HepG2 (cell line): ENCODE results near the gene HJURP. TPM values are rescaled to one million over a fixed set of nuclear protein-coding genes. Genes with fewer than 3 reads are reported as not detected.

Experiments used
- ATAC-seq: fragments of 200-7000 bp; cut with Tn5 transposase; 3 replicates; pipeline ENCODE4 v1.9.1; 2020; ENCODE audit warnings: mild to moderate bottlenecking, moderate library complexity
- Bru-seq: library from RNA; stranded (reverse); fragments of 400-500 nt; gene quantifications from one replicate; lab custom pipeline; 2021; lab: Mats Ljungman, UMichigan
- BruChase-seq, 2 experiments: library from RNA; stranded (reverse); fragments of 400-500 nt; gene quantifications; one replicate each; lab custom pipeline; 2021; lab: Mats Ljungman, UMichigan
- BruUV-seq: library from RNA; stranded (reverse); fragments of 400-500 nt; replicated peaks from 2 replicates; lab custom pipeline; 2021; lab: Mats Ljungman, UMichigan
- CTCF ChIA-PET: fragments of 300-600 bp; formaldehyde crosslinking; extraction: SDS; loops from one replicate; lab custom pipeline; 2021; ENCODE audit warnings: low total read pairs, inconsistent platforms, low intra/inter-chr PET ratio; lab: Yijun Ruan, JAX
- POLR2A ChIA-PET: fragments of 350-600 bp; sonication (Branson Sonifier 250); formaldehyde crosslinking; loops from one replicate; lab custom pipeline; 2020; ENCODE audit warnings: antibody characterized with exemption, inconsistent platforms; lab: Yijun Ruan, JAX
- DNase-seq: peaks from one replicate; pipeline ENCODE4 v3.0.0-alpha.2; 2015; ENCODE audit warnings: low spot score
- FAIRE-seq: peaks from 3 replicates; lab custom pipeline; 2011; peaks lifted over from hg19 to GRCh38; lab: Jason Lieb, UNC
- H2AFZ ChIP-seq: one replicate; pipeline ENCODE4 v1.6.1; 2011; ENCODE audit warnings: low read length, inconsistent platforms
- H3K27ac ChIP-seq: fragments of 300-600 bp; 3 replicates; pipeline ENCODE4 v1.8.0; 2011; ENCODE audit warnings: mixed run types, mild to moderate bottlenecking, mixed read lengths, low read length, inconsistent platforms; ENCODE audit not compliant: insufficient read depth; ENCODE audit errors: extremely low read length
- H3K27me3 ChIP-seq, 2 experiments: fragments of 200-600 bp in 1 of 2; 2 replicates in 1 of 2; 3 replicates in 1 of 2; pipeline versions ENCODE4 v1.6.0 to v1.8.0; 2011; ENCODE audit warnings: low read length in 2 of 2, mild to moderate bottlenecking in 2 of 2, moderate library complexity in 2 of 2, inconsistent platforms in 1 of 2; ENCODE audit not compliant: insufficient read depth in 2 of 2, control insufficient read depth in 1 of 2
- H3K36me3 ChIP-seq, 2 experiments: fragments of 200-600 bp in 1 of 2; replicated peaks in 1 of 2; 2 replicates in 1 of 2; 3 replicates in 1 of 2; pipeline versions ENCODE4 v1.5.1 to v1.8.0; 2011; ENCODE audit warnings: low read length in 2 of 2, inconsistent platforms in 1 of 2; ENCODE audit not compliant: insufficient read depth in 2 of 2, control insufficient read depth in 1 of 2
- H3K4me1 ChIP-seq: 2 replicates; pipeline ENCODE4 v1.5.1; 2012; ENCODE audit warnings: low read length, inconsistent platforms; ENCODE audit not compliant: insufficient read depth
- H3K4me2 ChIP-seq: 2 replicates; pipeline ENCODE4 v1.6.0; 2011; ENCODE audit warnings: low read depth, low read length, inconsistent platforms
- H3K4me3 ChIP-seq, 3 experiments: fragments of 200-600 bp in 1 of 3; sonication (generic), shearing (Covaris generic) in 1 of 3; replicated peaks in 1 of 3; 2 replicates each; pipeline ENCODE4 v1.5.1; 2011 to 2016; ENCODE audit warnings: low read length in 3 of 3, inconsistent platforms in 2 of 3, low read depth in 2 of 3, mild to moderate bottlenecking in 2 of 3, control low read depth in 1 of 3, mixed read lengths in 1 of 3; ENCODE audit not compliant: insufficient read depth in 1 of 3
- H3K79me2 ChIP-seq: one replicate; pipeline ENCODE4 v1.6.1; 2011; ENCODE audit warnings: low read length, inconsistent platforms; ENCODE audit not compliant: insufficient read depth
- H3K9ac ChIP-seq: 2 replicates; pipeline ENCODE4 v1.6.0; 2011; ENCODE audit warnings: mild to moderate bottlenecking, low read depth, low read length, inconsistent platforms; ENCODE audit not compliant: insufficient read depth
- H3K9me3 ChIP-seq: 2 replicates; pipeline ENCODE4 v1.5.1; 2012; ENCODE audit warnings: mild to moderate bottlenecking, low read length
- H4K20me1 ChIP-seq: 2 replicates; pipeline ENCODE4 v1.6.0; 2011; ENCODE audit warnings: inconsistent platforms, mild to moderate bottlenecking, low read length, moderate library complexity; ENCODE audit not compliant: insufficient read depth
- ATAD3A ChIP-seq: sonication (generic); formaldehyde crosslinking; IDR thresholded peaks from 2 replicates; pipeline ENCODE4 v1.4.0; 2020; ENCODE audit warnings: missing genetic modification reagents
- FOXK1 ChIP-seq: sonication (generic); formaldehyde crosslinking; IDR thresholded peaks from 2 replicates; pipeline ENCODE4 v1.4.0; 2020; ENCODE audit warnings: low read depth, missing genetic modification reagents, borderline replicate concordance
- HOMEZ ChIP-seq: IDR thresholded peaks from 2 replicates; pipeline ENCODE4 v1.6.1; 2016; ENCODE audit warnings: low read depth
- HOXA3 ChIP-seq: sonication (generic); formaldehyde crosslinking; IDR thresholded peaks from 2 replicates; pipeline ENCODE4 v1.5.0; 2020; ENCODE audit warnings: missing genetic modification reagents
- MAF1 ChIP-seq: sonication (generic); formaldehyde crosslinking; IDR thresholded peaks from 2 replicates; pipeline ENCODE4 v1.5.0; 2020; ENCODE audit warnings: missing genetic modification reagents, borderline replicate concordance
- MED8 ChIP-seq: sonication (generic); formaldehyde crosslinking; IDR thresholded peaks from 2 replicates; pipeline ENCODE4 v1.8.1; 2023; ENCODE audit warnings: mild to moderate bottlenecking, missing genetic modification reagents; ENCODE audit not compliant: insufficient replicate concordance
- NR2F6 ChIP-seq, 2 experiments: IDR thresholded peaks; 2 replicates each; pipeline ENCODE4 v1.6.1; 2016; ENCODE audit warnings: antibody characterized with exemption in 1 of 2, mild to moderate bottlenecking in 1 of 2
- UBTF ChIP-seq: sonication (generic); formaldehyde crosslinking; IDR thresholded peaks from 2 replicates; pipeline ENCODE4 v1.4.0; 2020; ENCODE audit warnings: mild to moderate bottlenecking, missing genetic modification reagents
- ZMYM3 ChIP-seq: sonication (generic); formaldehyde crosslinking; IDR thresholded peaks from 2 replicates; pipeline ENCODE4 v1.5.1; 2020; ENCODE audit warnings: mild to moderate bottlenecking, missing genetic modification reagents
- ZNF101 ChIP-seq: sonication (generic); formaldehyde crosslinking; IDR thresholded peaks from 2 replicates; pipeline ENCODE4 v1.4.0; 2020; ENCODE audit warnings: mild to moderate bottlenecking, low read depth, missing genetic modification reagents, borderline replicate concordance
- ZNF44 ChIP-seq: sonication (generic); formaldehyde crosslinking; IDR thresholded peaks from 2 replicates; pipeline ENCODE4 v1.5.1; 2020; ENCODE audit warnings: mild to moderate bottlenecking, missing genetic modification reagents
- ZNF564 ChIP-seq: sonication (generic); formaldehyde crosslinking; IDR thresholded peaks from 2 replicates; pipeline ENCODE4 v1.8.1; 2023; ENCODE audit warnings: mild to moderate bottlenecking, missing genetic modification reagents
- ZNF879 ChIP-seq: sonication (generic); formaldehyde crosslinking; IDR thresholded peaks from 2 replicates; pipeline ENCODE4 v1.8.1; 2023; ENCODE audit warnings: missing genetic modification reagents
- WGBS: methylation state at CpG from one replicate; pipeline ENCODE4 v1.1.6; 2017; ENCODE audit warnings: low lambda C conversion rate; 5-methylcytosine and 5-hydroxymethylcytosine counted together
- in situ Hi-C: cut with HindIII; loops from 2 replicates; pipeline ENCODE4 v1.10.0; 2017; ENCODE audit warnings: low pct_unique_long_range_greater_than_20kb; ENCODE audit not compliant: extremely low pct_ligation_motif_present
- intact Hi-C: fragments of 100-400 bp; cut with micrococcal nuclease; formaldehyde crosslinking; loops from one replicate; pipeline ENCODE4 v1.10.0; 2022; ENCODE audit not compliant: unreplicated experiment
- long read RNA-seq, 2 experiments: library from RNA in 1 of 2; library from polyadenylated mRNA in 1 of 2; stranded (forward) in 1 of 2; unstranded in 1 of 2; transcript quantifications; one replicate each; pipeline ENCODE4 v2.0.0, GENCODE V29; 2019 to 2022
- polyA minus RNA-seq, 3 experiments: library from RNA; depleted of rRNA, polyadenylated mRNA; stranded (reverse); fragments of >200 nt; gene quantifications; 2 replicates each; pipeline ENCODE4 v1.2.3, GENCODE V29; 2011; ENCODE audit warnings: low replicate concordance in 1 of 3
- polyA plus RNA-seq, 8 experiments: library from polyadenylated mRNA; depleted of rRNA in 3 of 8; stranded (reverse) in 7 of 8; unstranded in 1 of 8; fragments of >200 nt; fragmentation: Illumina TruSeq in 4 of 8; extraction: Trizol in 4 of 8; gene quantifications; 2 replicates each; pipeline versions ENCODE4 v1.2.1 to v1.2.3, GENCODE V29; 2011 to 2016; ENCODE audit warnings: low read depth in 4 of 8, missing spikeins in 1 of 8, mixed read lengths in 1 of 8; ENCODE audit not compliant: insufficient read depth in 1 of 8
- total RNA-seq, 5 experiments: library from RNA; depleted of rRNA; stranded (reverse); fragments of >200 nt; fragmentation: Illumina TruSeq; extraction: Trizol; gene quantifications; 2 replicates each; pipeline ENCODE4 v1.2.3, GENCODE V29; 2016; ENCODE audit warnings: low read depth in 1 of 5

The HJURP gene
- total RNA-seq (2016; rRNA removed; fragmentation: Illumina TruSeq; extraction: Trizol), result 36.3 and 45.9 TPM in 2 replicates
- 12.1 and 14.1 TPM in 2 replicates for total RNA-seq (2016; cell fraction: cytosol; rRNA removed; fragmentation: Illumina TruSeq; extraction: Trizol; ENCODE audit: low read depth)
- 35.1 and 51.2 TPM in 2 replicates for total RNA-seq (2016; cell fraction: insoluble cytoplasmic fraction; rRNA removed; fragmentation: Illumina TruSeq; extraction: Trizol)
- 26.8 and 29.4 TPM in 2 replicates for total RNA-seq (2016; cell fraction: membrane; rRNA removed; fragmentation: Illumina TruSeq; extraction: Trizol)
- 33.4 and 36.8 TPM in 2 replicates for total RNA-seq (2016; cell fraction: nucleus; rRNA removed; fragmentation: Illumina TruSeq; extraction: Trizol)
- 26.0 and 43.9 TPM in 2 replicates for polyA plus RNA-seq (2011; rRNA removed)
- 14.5 and 27.5 TPM in 2 replicates for polyA plus RNA-seq (2011; cell fraction: cytosol; rRNA removed)
- polyA plus RNA-seq (2011; cell fraction: nucleus; rRNA removed), result 39.6 and 70.3 TPM in 2 replicates
- polyA plus RNA-seq (2012), result 7.6 and 21.0 TPM in 2 replicates
- 2.9 and 3.6 TPM in 2 replicates for polyA plus RNA-seq (2016; cell fraction: cytosol; fragmentation: Illumina TruSeq; extraction: Trizol; ENCODE audit: low read depth)
- polyA plus RNA-seq (2016; cell fraction: insoluble cytoplasmic fraction; fragmentation: Illumina TruSeq; extraction: Trizol; ENCODE audit: low read depth), result 43.4 and 45.0 TPM in 2 replicates
- 5.8 and 7.3 TPM in 2 replicates for polyA plus RNA-seq (2016; cell fraction: membrane; fragmentation: Illumina TruSeq; extraction: Trizol; ENCODE audit: low read depth)
- polyA plus RNA-seq (2016; cell fraction: nucleus; fragmentation: Illumina TruSeq; extraction: Trizol; ENCODE audit: insufficient read depth, low read depth), result 88.1 and 90.3 TPM in 2 replicates
- 91.3 and 113 TPM in 2 replicates for polyA minus RNA-seq (2011; rRNA and poly(A)+ RNA removed; ENCODE audit: low replicate concordance)
- 17.1 and 31.6 TPM in 2 replicates for polyA minus RNA-seq (2011; cell fraction: cytosol; rRNA and poly(A)+ RNA removed)
- 19.5 and 34.5 TPM in 2 replicates for polyA minus RNA-seq (2011; cell fraction: nucleus; rRNA and poly(A)+ RNA removed)
- percentile 86 among the genes with signal in this experiment for Bru-seq, nascent RNA
- BruChase-seq, experiment 1, labeled RNA remaining after a 6-hour chase, result percentile 80 among the genes with signal in this experiment
- BruChase-seq, experiment 2, labeled RNA remaining after a 2-hour chase, result percentile 87 among the genes with signal in this experiment
- long read RNA-seq, experiment 1, transcript HJURP-202 (9 exons, 3,187 nt), result major isoform, 28 of 41 reads
- long read RNA-seq, experiment 1, partial matches to known transcripts, result 8 of 41 reads
- long read RNA-seq, experiment 1, other reads (novel, unspliced or antisense), result 3 of 41 reads
- long read RNA-seq, experiment 2, transcript HJURP-202 (9 exons, 3,187 nt), result major isoform, 11 of 24 reads
- long read RNA-seq, experiment 2, partial matches to known transcripts, result 8 of 24 reads
- long read RNA-seq, experiment 2, other reads (novel, unspliced or antisense), result 5 of 24 reads

GRCh38 chr2:233854241-233854981, at the start of gene HJURP:
Gene HJURP, minus strand, starts transcription at chr2:233854535. Its CDS starts 35 bp downstream, at chr2:233854500.
- Histone ChIP-seq H3K4me2 (peak within 1 kb of the TSS; percentile 92), H2AFZ (peak within 1 kb of the TSS; percentile 73), H3K79me2 (peaks cover 39% of the 10 kb centered on the region), H3K27me3 (peaks cover 2 to 3% of the 10 kb centered on the region in 2 experiments; a peak in 1 of 5 replicates), H4K20me1 (peaks cover 6% of the 10 kb centered on the region; the same call in 1 of the 2 replicates), H3K27ac (peak within 1 kb of the TSS; percentile 83), H3K4me1 (peaks cover 48% of the 10 kb centered on the region), H3K9me3 (no peaks in the 10 kb centered on the region), H3K9ac (peak within 1 kb of the TSS; percentile 94), H3K4me3 (peak within 1 kb of the TSS; percentile 95 to 100 (median 98)), H3K36me3 (peaks cover 10 to 29% of the 10 kb centered on the region in 2 experiments; a peak in 4 of 5 replicates)
- 1% methylated on average over 60 of the region's 60 CpGs for WGBS
- peak; percentile 83 for FAIRE-seq
- in situ Hi-C loops, result no loop called here
- intact Hi-C loops, result no loop called here
- no TSS peak for BruUV-seq
- peak; percentile 97 for ATAC-seq
- POLR2A ChIA-PET, result no interaction called here
- CTCF ChIA-PET, result no interaction called here
- peak; percentile 97 for DNase-seq
- 0 out of 2 replicates have a peak, but pooled peaks have one; percentile 17 for TF ChIP-seq ZMYM3 (CRISPR knock-in tag)
- TF ChIP-seq HOMEZ (CRISPR knock-in tag), result peak; percentile 60; the same call in 1 of the 2 replicates
- TF ChIP-seq HOXA3 (CRISPR knock-in tag), result peak; percentile 83
- no peak for TF ChIP-seq ATAD3A (CRISPR knock-in tag)
- TF ChIP-seq ZNF879 (CRISPR knock-in tag), result peak; percentile 65; the same call in 1 of the 2 replicates
- TF ChIP-seq NR2F6 (IDR thresholded peaks at IDR 0.05), result no peak
- TF ChIP-seq NR2F6 (CRISPR knock-in tag; IDR thresholded peaks at IDR 0.05), result no peak
- no peak for TF ChIP-seq MAF1 (CRISPR knock-in tag)
- peak; percentile 86; the same call in 1 of the 2 replicates for TF ChIP-seq ZNF564 (CRISPR knock-in tag)
- no peak for TF ChIP-seq ZNF44 (CRISPR knock-in tag)
- peak; percentile 52 for TF ChIP-seq MED8
- TF ChIP-seq UBTF (CRISPR knock-in tag), result peak; percentile 39; the same call in 1 of the 2 replicates
- TF ChIP-seq ZNF101, result no peak
- TF ChIP-seq FOXK1 (CRISPR knock-in tag), result peak; percentile 81
